Prostate gland (tissue), 2 donors: ENCODE data around the gene LRP4.

Source experiments
- CTCF ChIP-seq, 4 experiments: fragments of 200-600 bp in 2 of 4; fragments of 450-650 bp in 2 of 4; sonication (generic) in 2 of 4; IDR thresholded peaks; 1 replicate in 3 of 4; 2 replicates in 1 of 4; pipeline ENCODE4 v1.5.1; 2016 to 2019; ENCODE audit warnings: antibody characterized with exemption in 4 of 4, mild to moderate bottlenecking in 2 of 4, moderate library complexity in 2 of 4
- POLR2A ChIP-seq: fragments of 450-650 bp; IDR thresholded peaks from one replicate; pipeline ENCODE4 v1.6.1; 2016; ENCODE audit warnings: antibody characterized with exemption, mild to moderate bottlenecking

- no peak for TF ChIP-seq CTCF (IDR thresholded peaks at IDR 0.05)
- no peak for TF ChIP-seq POLR2A
Observed at GRCh38 chr11:46827995-46828394, 90.4 kb downstream of the LRP4 start.
